ENCODE measurements around the gene DOCK2.

DNA sequence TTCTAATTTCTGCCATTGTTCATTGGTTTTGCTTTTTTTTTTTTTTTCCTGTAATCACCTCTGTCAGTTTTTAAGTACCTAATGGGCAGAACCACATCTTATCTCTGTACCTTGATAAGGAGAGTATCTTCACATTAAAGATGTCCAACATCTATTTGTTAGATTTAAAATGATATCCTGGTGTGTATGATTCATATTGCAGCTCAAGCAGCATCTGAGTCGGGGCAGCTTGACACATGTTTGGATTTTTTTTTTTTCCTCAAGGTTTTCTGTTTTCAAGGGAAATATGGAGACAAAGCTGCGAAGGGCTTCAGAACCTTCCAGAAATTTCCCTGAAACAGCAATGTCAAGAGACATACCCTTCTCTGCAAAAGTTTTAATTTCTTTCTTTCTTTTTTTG lies 164.7 kb downstream of the DOCK2 start:
- no peak for TF ChIP-seq POLR2A (conservative IDR thresholded peaks at IDR 0.05)
- TF ChIP-seq PHB (CRISPR knock-in tag; IDR thresholded peaks at IDR 0.05): no peak

All from K562 (cell line).